Measurements from ENCODE around the gene MRPL48.

DNA sequence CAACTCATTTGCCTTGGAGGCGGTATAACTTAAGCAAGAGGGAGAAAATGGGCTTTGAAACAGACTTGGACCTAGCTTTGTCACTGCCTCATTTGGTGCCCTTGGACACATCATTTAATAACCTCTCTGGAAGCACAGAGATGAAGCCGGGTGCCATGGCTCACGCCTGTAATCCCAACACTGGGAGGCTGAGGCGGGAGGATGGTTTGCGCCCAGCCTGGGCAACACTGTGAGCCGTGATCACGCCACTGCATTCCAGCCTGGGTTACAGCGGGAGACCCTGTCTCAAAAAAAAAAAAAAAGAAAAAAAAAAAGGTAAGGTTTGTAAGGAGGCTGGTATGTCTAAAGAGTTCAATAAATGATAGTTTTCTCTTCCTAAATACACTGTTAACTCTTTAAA lies 88.2 kb downstream of the MRPL48 start:
- TF ChIP-seq CHD4 (IDR thresholded peaks at IDR 0.05; ENCODE audit: borderline replicate concordance) (no peak), FOSB (CRISPR knock-in tag; IDR thresholded peaks at IDR 0.05) (no peak), FOXS1 (CRISPR knock-in tag; IDR thresholded peaks at IDR 0.05) (no peak), RNF2 (IDR thresholded peaks at IDR 0.05; ENCODE audit: borderline replicate concordance, low read depth) (no peak), SMC3 (IDR thresholded peaks at IDR 0.05) (no peak), KDM1A (IDR thresholded peaks at IDR 0.05; ENCODE audit: low read depth) (no peak), POLR2A (IDR thresholded peaks at IDR 0.05; ENCODE audit: low read length) (no peak), MYC (IDR thresholded peaks at IDR 0.05; ENCODE audit: borderline replicate concordance, low read length) (no peak), KDM5A (IDR thresholded peaks at IDR 0.05) (no peak), BHLHE40 (IDR thresholded peaks at IDR 0.05; ENCODE audit: low read depth, low read length) (no peak), CEBPB (IDR thresholded peaks at IDR 0.05) (no peak), RAD21 (conservative IDR thresholded peaks at IDR 0.05 in 1 of 2, IDR thresholded peaks at IDR 0.05 in 1 of 2) (no peak)
- TF ChIP-seq, protein P1, sequence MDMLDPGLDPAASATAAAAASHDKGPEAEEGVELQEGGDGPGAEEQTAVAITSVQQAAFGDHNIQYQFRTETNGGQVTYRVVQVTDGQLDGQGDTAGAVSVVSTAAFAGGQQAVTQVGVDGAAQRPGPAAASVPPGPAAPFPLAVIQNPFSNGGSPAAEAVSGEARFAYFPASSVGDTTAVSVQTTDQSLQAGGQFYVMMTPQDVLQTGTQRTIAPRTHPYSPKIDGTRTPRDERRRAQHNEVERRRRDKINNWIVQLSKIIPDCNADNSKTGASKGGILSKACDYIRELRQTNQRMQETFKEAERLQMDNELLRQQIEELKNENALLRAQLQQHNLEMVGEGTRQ (IDR thresholded peaks at IDR 0.05): no peak
- TF ChIP-seq, protein P2, sequence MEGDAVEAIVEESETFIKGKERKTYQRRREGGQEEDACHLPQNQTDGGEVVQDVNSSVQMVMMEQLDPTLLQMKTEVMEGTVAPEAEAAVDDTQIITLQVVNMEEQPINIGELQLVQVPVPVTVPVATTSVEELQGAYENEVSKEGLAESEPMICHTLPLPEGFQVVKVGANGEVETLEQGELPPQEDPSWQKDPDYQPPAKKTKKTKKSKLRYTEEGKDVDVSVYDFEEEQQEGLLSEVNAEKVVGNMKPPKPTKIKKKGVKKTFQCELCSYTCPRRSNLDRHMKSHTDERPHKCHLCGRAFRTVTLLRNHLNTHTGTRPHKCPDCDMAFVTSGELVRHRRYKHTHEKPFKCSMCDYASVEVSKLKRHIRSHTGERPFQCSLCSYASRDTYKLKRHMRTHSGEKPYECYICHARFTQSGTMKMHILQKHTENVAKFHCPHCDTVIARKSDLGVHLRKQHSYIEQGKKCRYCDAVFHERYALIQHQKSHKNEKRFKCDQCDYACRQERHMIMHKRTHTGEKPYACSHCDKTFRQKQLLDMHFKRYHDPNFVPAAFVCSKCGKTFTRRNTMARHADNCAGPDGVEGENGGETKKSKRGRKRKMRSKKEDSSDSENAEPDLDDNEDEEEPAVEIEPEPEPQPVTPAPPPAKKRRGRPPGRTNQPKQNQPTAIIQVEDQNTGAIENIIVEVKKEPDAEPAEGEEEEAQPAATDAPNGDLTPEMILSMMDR (IDR thresholded peaks at IDR 0.05): no peak

Measured in A549 (cell line).